ENCODE data around the gene VANGL1.
"Not testable (repeated sequence)": the region's sequence is repeated elsewhere in the genome, so short reads cannot be mapped to it uniquely, and the experiment has no call there.

The VANGL1 gene

DNA sequence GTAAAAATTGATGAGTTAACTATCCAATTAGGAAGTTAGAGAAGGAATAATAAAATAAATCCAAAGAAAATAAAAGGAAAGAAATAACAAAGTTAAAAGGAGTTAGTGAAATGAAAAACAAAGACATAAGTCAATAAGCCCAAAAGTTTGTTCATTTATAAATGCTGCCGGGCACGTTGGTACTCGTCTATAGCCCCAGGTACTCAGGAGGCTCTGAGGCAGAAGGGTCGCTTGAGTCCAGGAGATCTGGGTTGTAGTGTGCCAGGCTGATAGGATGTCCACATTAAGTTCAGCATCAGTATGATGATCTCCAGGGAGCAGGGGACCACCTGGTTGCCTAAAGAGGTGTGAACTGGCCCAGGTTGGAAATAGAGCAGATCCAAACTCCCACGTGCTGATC is 35.5 kb upstream of the VANGL1 start:
- no peak overlapping the region for H3K27ac ChIP-seq
- no peak for DNase-seq (ENCODE audit: low read depth, low spot score)
- no peak overlapping the region for H3K4me3 ChIP-seq
- H3K36me3 ChIP-seq (ENCODE audit: insufficient read depth, low read length), result no peaks in the 10 kb centered on the region
- TF ChIP-seq FOXP2 (optimal IDR thresholded peaks at IDR 0.05; ENCODE audit: control extremely low read depth, extremely low read length, insufficient read depth), result no peak
- no peak overlapping the region for H3K9ac ChIP-seq (ENCODE audit: insufficient read length)
- H3K9me3 ChIP-seq (ENCODE audit: low read depth, low read length), result no peaks in the 10 kb centered on the region

DNA sequence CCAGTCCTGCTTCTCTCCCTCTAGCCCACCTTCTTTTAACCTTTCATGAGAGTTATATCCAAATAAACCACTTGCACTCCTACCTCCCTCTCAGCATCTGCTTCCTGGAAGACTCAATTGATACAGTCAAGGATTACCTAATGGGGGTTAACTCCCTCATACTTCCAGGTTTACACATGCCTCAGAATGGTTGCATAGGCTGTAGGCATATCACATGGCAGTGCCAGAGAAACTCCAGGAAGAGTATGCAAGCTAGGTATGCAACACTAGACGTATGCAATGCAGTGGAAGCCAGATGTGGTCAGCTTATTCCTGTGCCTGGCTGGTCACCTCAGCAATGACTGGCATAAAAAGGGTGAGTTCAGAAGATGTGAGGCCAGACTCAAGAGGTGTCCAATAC is 32.7 kb upstream of the VANGL1 start:
- no peaks in the 10 kb centered on the region for H3K9me3 ChIP-seq (ENCODE audit: low read depth, low read length)
- H3K4me3 ChIP-seq, result no peak overlapping the region
- no peak overlapping the region for H3K9ac ChIP-seq (ENCODE audit: insufficient read length)
- DNase-seq (ENCODE audit: low read depth, low spot score), result no peak
- H3K36me3 ChIP-seq (ENCODE audit: insufficient read depth, low read length), result no peaks in the 10 kb centered on the region
- no peak for TF ChIP-seq FOXP2 (optimal IDR thresholded peaks at IDR 0.05; ENCODE audit: control extremely low read depth, extremely low read length, insufficient read depth)
- no peak overlapping the region for H3K27ac ChIP-seq

DNA sequence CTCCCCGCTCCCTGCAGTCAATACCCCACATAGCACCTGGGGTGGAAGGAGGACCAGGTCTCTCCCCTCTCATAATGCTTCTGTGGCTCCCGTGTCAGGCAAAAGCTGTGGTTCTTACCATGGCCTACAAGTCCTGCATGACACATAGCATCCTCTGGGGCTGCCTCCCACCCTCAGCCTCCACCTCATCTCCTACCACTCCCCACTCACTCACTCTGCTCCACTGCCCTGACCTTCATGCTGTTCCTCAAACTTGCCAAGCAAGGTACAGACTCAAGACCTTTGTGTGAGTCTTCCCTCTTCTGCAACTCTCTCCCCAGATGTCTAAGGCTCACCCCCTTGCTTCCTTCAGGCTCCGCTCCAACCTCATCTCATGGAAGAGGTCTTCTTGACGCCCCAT is 28.0 kb upstream of the VANGL1 start:
- no peak overlapping the region for H3K9ac ChIP-seq (ENCODE audit: insufficient read length)
- TF ChIP-seq POLR2AphosphoS5 (IDR thresholded peaks at IDR 0.05; ENCODE audit: borderline replicate concordance, low read depth, low read length), result no peak
- TF ChIP-seq EZH2 (IDR thresholded peaks at IDR 0.05), result no peak
- no peak for DNase-seq (ENCODE audit: low read depth, low spot score)
- no peaks in the 10 kb centered on the region for H3K9me3 ChIP-seq (ENCODE audit: low read depth, low read length)
- H3K27ac ChIP-seq, result no peak overlapping the region
- H3K36me3 ChIP-seq (ENCODE audit: insufficient read depth, low read length), result no peaks in the 10 kb centered on the region
- no peak overlapping the region for H3K4me3 ChIP-seq

DNA sequence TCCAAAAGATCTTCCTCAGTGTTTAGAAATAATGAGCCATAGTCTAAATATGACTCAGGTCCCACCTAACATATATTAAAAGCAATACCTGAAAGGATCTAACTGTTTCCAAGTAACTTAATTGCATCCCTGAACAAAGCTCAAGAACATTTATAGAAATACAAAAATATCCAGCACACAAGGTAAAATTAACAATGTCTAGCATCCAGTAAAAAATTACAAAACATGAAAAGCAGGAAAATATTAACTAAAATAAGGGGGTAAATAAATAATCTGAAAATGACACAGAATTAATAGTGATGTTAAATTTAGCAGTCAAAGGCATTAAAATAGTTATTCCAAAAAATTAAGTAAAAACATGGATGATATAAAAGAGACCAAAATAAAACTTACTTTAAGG is 21.3 kb upstream of the VANGL1 start:
- no peak for DNase-seq (ENCODE audit: low read depth, low spot score)
- no peaks in the 10 kb centered on the region for H3K9me3 ChIP-seq (ENCODE audit: low read depth, low read length)
- H3K9ac ChIP-seq (ENCODE audit: insufficient read length), result no peak overlapping the region
- no peaks in the 10 kb centered on the region for H3K36me3 ChIP-seq (ENCODE audit: insufficient read depth, low read length)
- no peak overlapping the region for H3K27ac ChIP-seq
- no peak for TF ChIP-seq EZH2 (IDR thresholded peaks at IDR 0.05)
- TF ChIP-seq FOXP2 (optimal IDR thresholded peaks at IDR 0.05; ENCODE audit: control extremely low read depth, extremely low read length, insufficient read depth), result no peak
- TF ChIP-seq POLR2AphosphoS5 (IDR thresholded peaks at IDR 0.05; ENCODE audit: borderline replicate concordance, low read depth, low read length), result no peak
- H3K4me3 ChIP-seq, result no peak overlapping the region

DNA sequence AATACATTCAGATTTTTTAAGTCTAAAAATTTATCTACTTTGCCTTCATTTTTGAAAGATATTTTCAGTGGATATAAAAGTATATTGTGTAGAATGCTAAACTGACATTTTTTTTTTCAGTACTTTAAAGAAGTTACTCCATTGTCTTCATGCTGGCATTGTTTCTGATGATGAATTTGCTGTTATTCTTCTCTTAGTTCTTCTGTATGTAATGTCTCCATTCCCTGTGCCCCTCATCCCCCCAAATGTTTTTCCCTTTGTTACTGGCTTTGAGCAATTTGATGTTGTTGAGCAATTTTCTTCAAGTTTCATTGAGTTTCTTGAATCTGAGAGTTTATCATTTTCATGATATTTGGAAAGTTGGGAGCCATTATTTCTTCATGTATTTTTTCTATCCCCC is 20.8 kb upstream of the VANGL1 start:
- TF ChIP-seq FOXP2 (optimal IDR thresholded peaks at IDR 0.05; ENCODE audit: control extremely low read depth, extremely low read length, insufficient read depth), result no peak
- no peak for TF ChIP-seq POLR2AphosphoS5 (IDR thresholded peaks at IDR 0.05; ENCODE audit: borderline replicate concordance, low read depth, low read length)
- TF ChIP-seq EZH2 (IDR thresholded peaks at IDR 0.05), result no peak
- no peak for DNase-seq (ENCODE audit: low read depth, low spot score)
- H3K36me3 ChIP-seq (ENCODE audit: insufficient read depth, low read length), result no peaks in the 10 kb centered on the region
- H3K9ac ChIP-seq (ENCODE audit: insufficient read length), result no peak overlapping the region
- H3K27ac ChIP-seq, result no peak overlapping the region
- H3K4me3 ChIP-seq, result no peak overlapping the region
- no peaks in the 10 kb centered on the region for H3K9me3 ChIP-seq (ENCODE audit: low read depth, low read length)

GRCh38 chr1:115624859-115625258 is 16.9 kb upstream of the VANGL1 start:
- no peak for DNase-seq (ENCODE audit: low read depth, low spot score)
- H3K27ac ChIP-seq, result no peak overlapping the region
- H3K4me3 ChIP-seq, result no peak overlapping the region
- no peak for TF ChIP-seq POLR2AphosphoS5 (IDR thresholded peaks at IDR 0.05; ENCODE audit: borderline replicate concordance, low read depth, low read length)
- no peak for TF ChIP-seq EZH2 (IDR thresholded peaks at IDR 0.05)
- TF ChIP-seq FOXP2 (optimal IDR thresholded peaks at IDR 0.05; ENCODE audit: control extremely low read depth, extremely low read length, insufficient read depth), result no peak
- no peaks in the 10 kb centered on the region for H3K9me3 ChIP-seq (ENCODE audit: low read depth, low read length)
- H3K9ac ChIP-seq (ENCODE audit: insufficient read length), result no peak overlapping the region
- H3K36me3 ChIP-seq (ENCODE audit: insufficient read depth, low read length), result no peaks in the 10 kb centered on the region

GRCh38 chr1:115630342-115630741 is 11.4 kb upstream of the VANGL1 start:
- Histone ChIP-seq H3K27ac (no peak overlapping the region), H3K9me3 (ENCODE audit: low read depth, low read length) (no peaks in the 10 kb centered on the region), H3K4me3 (no peak overlapping the region), H3K9ac (ENCODE audit: insufficient read length) (no peak overlapping the region), H3K36me3 (ENCODE audit: insufficient read depth, low read length) (no peaks in the 10 kb centered on the region)
- no peak for DNase-seq (ENCODE audit: low read depth, low spot score)
- TF ChIP-seq FOXP2 (optimal IDR thresholded peaks at IDR 0.05; ENCODE audit: control extremely low read depth, extremely low read length, insufficient read depth), result no peak
- no peak for TF ChIP-seq POLR2AphosphoS5 (IDR thresholded peaks at IDR 0.05; ENCODE audit: borderline replicate concordance, low read depth, low read length)
- TF ChIP-seq EZH2 (IDR thresholded peaks at IDR 0.05), result no peak

DNA sequence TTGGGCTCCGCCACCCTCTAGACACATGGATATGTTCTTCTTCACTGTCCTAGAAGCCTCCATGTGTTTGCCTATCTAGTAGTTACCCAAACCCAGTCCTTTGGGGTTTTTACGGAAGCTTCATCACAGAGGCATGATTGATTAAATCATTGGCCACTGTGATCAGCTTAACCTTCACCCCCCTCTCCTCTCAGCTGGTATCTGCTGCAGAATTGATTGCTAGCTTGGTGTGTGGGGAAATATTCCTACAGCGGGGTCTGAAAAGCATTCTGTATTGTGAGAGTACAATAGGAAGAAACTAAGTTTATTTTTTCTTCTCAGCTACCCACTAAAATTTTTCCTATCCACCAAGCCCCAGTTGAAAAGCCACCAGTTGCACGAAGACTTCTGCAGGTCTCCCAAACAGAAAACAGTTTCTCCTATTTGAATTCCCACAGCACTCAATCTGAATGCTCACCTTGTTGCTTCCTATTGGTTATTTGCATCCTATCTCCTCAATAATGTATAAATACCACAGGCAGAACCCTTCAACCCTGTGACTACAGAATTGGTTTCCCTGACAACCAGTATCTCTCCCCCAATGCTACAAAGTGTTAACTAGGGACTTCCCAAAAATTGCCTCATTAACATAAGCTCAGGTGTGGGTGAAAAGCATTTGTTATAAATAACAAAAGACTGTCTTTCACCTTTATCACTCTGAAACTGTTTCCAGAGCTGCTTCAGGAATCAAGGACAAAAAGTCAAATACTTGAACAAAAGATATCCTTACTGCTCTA is 9.3 kb upstream of the VANGL1 start:
- Histone ChIP-seq H3K36me3 (ENCODE audit: insufficient read depth, low read length) (no peaks in the 10 kb centered on the region), H3K4me3 (no peak overlapping the region), H3K9ac (ENCODE audit: insufficient read length) (no peak overlapping the region), H3K27ac (no peak overlapping the region), H3K9me3 (ENCODE audit: low read depth, low read length) (no peaks in the 10 kb centered on the region)
- no peak for DNase-seq (ENCODE audit: low read depth, low spot score)
- TF ChIP-seq POLR2AphosphoS5 (IDR thresholded peaks at IDR 0.05; ENCODE audit: borderline replicate concordance, low read depth, low read length), result no peak
- TF ChIP-seq EZH2 (IDR thresholded peaks at IDR 0.05), result no peak
- no peak for TF ChIP-seq FOXP2 (optimal IDR thresholded peaks at IDR 0.05; ENCODE audit: control extremely low read depth, extremely low read length, insufficient read depth)

DNA sequence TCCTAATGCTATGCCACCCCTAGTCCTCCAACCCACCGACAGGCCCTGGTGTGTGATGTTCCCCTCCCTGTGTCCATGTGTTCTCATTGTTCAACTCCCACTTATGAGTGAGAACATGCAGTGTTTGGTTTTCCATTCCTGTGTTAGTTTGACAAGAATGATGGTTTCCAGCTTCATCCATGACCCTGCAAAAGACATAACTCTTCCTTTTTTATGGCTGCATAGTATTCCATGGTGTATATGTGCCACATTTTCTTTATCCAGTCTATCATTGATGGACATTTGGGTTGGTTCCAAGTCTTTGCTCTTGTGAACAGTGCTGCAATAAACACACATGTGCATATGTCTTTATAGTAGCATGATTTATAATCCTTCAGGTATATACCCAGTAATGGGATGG is 8.2 kb upstream of the VANGL1 start:
- H3K4me3 ChIP-seq; H3K27ac ChIP-seq; DNase-seq (ENCODE audit: low read depth, low spot score); H3K9ac ChIP-seq (ENCODE audit: insufficient read length); H3K36me3 ChIP-seq (ENCODE audit: insufficient read depth, low read length); H3K9me3 ChIP-seq (ENCODE audit: low read depth, low read length): not testable (repeated sequence)

GRCh38 chr1:115637247-115637646 is 4.5 kb upstream of the VANGL1 start:
- H3K36me3 ChIP-seq (ENCODE audit: insufficient read depth, low read length); H3K27ac ChIP-seq; DNase-seq (ENCODE audit: low read depth, low spot score); H3K9ac ChIP-seq (ENCODE audit: insufficient read length); H3K4me3 ChIP-seq; H3K9me3 ChIP-seq (ENCODE audit: low read depth, low read length): not testable (repeated sequence)
